NOMO-1 (cell line): ENCODE measurements around the gene SLC22A23.
A peak's percentile ranks its signal among the peaks of the same experiment; 100 is the strongest.

Experiments
- DNase-seq, 2 experiments: peaks; one replicate each; lab custom pipeline; 2025; ENCODE audit not compliant: unreplicated experiment in 2 of 2; lab: John Stamatoyannopoulos, UW

SLC22A23 gene

DNA sequence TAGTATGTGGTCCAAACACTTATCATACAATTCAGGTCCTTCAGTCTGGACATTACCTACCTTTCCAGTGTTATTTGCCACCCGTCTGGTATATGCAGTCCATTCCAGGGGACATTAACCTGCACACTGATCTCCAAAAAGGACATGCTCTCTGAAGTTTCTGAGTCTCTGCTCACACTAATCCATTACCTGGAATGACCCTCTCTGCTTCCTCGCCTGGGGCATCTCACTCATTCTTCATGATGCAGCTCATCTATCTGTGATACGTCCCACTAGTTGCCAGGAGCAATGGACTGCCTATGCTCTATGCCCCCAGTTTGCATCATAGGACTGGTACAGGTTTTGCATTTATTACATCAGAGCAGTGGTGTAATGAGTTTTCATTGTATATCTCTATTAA, 223.5 kb downstream of the SLC22A23 start:
- DNase-seq, result no peak

DNA sequence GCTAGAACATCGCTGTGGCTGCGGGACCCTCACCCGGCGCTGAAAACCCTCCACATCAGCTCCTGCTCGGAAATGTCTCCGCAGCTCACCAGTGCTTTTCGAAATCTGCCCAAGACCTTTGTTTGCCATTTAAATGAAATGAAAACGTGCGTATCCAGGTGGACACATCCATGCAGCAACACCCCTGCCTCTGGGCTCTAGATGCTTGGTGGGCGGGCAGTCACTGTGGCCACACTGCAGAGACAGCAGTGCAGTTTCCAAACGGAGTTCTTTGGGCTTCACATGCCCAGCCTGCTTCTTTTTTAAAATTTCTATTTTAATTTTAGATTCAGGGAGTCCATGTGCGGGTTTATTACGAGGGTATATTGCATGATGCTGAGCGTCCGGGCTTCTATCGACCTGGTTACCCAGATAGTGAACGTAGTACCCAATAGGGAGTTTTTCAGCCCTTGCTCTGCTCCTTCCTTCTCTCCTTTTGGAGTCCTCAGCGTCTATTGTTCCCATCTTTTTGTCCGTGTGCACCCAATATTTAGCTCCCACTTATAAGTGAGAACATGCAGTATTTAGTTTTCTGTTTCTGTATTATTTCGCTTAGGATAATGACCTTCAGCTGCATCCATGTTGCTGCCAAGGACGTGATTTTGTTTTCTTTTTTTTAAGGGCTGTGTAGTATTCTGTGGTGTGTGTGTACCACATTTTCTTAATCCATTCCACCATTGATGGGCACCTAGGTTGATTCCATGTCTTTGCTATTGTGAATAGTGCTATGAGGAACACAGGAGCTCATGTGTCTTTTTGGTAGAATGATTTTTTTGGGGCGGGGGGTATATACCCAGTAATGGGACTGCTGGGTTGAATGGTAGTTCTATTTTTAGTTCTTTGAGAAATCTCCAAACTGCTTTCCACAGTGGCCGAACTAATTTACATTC, 224.6 kb downstream of the SLC22A23 start:
- DNase-seq, result no peak

DNA sequence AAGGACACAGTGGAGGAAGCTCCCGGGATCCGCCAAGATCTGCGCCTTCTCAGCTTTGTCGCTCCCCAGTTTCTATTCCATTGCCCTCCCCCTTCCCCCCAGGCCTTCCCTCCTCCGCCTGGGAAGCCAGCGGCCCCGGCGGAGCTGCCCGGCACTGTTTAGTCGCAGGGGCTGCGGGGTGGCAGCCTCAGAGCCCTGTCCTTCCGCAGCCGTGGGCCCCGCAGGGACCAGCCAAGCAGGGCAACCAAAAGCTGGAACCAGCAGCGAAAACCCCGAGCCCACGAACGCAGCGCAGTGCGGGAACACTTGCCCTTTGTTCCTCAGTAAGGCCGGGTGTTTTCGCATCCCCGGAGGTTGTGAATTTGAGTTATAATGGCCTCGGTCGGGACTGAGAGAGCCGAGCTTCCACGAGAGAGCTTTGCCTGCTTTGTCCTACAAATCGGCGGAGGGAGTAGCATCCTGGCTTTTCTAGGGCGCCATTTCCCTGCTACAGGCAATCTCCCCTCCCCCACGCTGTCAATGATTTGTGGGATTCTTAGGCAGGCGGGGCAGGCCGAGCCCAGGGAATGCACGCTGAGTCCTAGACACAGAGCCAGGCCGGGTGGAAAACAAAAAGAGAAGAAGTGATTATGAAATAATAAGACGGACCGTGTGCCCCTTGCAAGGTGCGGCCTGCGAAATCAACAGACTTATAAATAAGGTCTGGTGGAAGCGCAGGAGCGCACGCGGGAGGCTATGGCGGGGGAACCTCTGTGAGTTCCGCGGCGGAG, 225.4 kb downstream of the SLC22A23 start:
- peak in 1 of 2 experiments; percentile 29 for DNase-seq

DNA sequence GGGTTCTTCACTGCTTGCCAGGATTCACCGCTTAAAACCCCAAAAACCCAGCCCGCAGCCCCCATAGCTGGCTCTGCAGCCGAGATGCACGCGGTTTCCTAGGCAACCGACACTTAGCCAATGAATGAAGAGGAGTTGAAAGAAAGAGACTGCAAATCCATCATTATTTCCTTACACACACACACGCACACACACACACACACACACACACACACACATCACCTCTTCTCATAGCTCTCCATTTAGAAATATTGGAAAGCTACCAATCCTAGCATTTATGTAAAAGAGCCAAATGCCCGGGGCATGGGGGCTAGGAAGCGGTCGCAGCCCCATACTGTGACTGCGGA, 226.0 kb downstream of the SLC22A23 start:
- DNase-seq, result no peak

DNA sequence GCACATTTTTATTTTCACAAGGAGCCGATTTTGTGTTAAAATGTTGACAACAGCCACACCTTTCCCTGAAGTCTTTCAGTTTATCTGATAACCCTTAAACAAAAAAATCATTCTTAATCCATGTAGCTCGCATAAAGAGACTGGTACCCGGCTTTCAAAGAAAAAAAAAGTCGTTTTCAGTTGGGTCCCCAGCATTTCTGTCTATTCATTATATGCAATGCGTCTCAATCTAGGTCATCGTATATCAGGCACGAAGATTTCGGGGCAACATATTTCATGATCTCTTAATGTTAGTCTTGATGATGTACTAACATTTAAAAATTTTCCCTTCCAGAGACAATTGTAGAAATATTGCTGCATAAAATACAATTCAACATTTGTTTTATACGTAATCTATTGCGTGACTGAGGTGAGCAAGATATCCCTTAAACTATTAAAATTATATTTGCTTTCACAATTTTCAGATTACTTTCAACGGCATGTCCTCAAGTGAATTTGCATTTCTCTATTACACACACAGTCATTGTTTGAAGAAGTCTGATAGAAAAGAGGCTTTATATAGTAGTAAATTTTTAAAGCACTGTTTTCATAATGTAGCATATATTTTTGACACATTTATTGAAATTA, 226.5 kb downstream of the SLC22A23 start:
- DNase-seq, result no peak

DNA sequence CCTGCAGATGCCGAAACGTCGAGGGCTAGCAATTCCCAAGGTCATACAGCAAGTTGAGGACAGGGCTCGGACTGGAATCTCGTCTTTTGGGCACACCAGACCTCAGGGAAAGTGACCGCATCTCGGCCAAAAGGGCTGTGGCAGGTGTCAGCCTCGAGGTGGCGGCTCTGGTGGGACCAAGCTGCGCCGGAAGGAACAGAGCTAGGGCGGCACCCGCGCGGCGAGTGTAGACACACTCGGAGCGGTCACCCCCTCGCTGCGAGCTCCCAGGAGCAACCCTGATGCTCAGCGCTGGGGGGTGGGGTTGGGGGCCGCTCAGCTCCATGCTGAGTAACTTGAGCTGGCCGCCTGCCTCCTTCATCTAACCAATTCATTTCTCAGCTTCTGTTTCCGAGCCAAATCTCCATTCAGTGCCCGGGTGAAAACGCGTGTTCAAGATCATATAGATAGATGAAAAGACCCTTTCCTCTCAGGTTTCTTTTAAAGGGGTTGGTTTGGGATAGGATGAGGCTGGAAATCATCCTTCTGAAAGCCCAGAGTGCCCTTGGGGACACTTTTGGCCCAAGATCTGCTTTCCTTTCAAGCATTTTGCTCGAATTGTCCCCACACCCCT, 227.2 kb downstream of the SLC22A23 start:
- peak in 1 of 2 experiments; percentile 17 for DNase-seq

DNA sequence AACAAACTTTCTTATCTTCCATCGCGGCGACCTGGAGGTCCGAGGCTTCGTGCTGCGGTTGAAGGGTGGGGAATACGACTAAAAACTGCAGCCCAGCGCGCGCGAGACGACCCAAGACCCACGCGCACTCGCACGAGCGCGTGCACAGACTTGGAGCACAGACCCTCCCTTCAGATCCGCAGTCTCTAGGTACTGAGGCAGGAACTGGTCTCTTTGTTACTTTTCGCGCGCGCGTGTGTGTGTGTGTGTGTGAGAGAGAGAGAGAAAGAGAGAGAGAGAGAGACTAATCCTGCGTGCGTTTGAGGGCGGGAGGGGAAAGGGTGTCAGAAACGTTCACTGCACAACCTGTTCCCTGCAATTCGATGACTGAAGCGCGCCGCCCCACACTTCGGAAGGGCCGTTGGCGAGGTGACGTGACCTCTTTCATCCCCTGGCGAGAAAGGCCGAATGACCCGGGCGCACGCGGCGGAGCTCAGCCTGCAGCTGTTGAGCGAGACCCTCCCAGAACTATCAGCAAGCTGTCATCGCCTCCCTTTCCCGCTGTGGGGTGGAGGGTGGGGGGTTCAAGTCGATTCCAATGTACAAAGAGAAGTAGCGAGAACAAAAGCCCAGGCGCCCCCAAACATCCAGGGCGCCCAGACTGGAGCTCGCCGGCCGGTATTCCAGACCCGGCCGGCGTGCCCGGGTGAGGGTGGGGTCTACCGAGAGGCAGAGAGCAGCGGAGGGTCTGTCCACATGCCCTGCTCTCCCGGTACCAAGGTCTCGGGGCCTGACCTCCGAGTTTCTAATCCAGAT, 227.9 kb downstream of the SLC22A23 start:
- no peak for DNase-seq

DNA sequence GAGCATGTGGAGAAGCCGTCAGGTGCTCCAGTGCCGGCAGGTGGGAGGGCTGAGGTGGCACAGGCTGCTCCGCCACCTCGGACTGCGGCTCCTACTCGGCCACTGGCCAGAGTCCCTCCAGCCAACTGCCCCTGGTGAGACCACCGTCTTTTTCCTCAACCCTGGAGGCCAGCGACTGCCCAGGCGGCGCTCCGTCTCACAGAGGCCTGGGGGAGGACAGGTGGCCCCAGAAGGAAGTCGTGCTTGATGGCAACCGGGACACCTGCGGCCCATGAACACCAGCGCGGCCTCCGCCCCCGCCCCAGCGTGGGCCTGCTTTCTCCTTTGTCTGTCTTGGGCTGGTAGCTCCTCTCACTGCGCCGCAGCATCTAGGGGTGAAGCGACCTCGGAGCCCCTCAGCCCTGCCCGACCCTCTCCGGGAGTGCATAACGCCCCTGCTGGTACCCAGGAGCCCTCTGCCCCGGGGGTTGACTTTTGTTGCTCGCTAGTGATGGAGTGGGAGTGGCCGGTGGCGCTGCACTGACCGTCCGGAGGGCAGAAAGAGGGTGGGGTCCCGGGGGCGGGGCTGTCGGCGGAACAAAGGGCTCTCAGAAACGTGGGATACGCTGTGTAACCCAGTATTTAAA, 228.7 kb downstream of the SLC22A23 start:
- no peak for DNase-seq

DNA sequence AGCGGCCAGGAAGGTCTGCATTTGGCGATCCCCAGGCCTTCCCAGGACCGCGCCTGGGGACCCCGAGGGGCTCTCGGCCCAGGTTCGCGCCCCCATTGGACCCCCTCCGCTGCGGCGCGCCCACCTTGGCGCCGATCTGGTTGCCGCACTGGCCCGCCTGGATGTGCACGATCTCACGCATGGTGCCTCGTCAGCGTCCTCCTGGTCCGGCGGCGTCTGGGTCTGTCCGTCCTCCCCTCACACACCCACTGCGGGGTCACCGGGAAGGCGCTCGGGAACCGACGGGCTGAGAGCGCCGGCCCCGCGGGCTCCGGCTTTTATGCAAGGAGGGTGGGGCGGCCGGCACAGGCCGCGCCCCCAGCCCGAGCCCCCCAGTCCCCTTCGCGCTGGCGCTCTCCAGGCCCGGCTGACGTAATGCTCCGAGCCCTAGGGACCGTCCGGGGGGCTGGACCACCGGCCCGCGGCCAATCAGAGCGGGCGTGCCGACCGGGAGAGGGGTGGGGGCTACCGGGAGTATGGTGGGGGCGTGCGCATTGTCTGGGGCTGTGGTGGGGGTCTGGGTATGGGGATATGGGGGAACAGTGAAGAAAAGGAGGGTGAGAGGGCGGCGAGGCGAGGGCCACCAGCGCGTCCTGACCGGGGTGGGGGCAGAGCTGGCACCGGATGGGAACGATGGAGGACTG, 229.3 kb downstream of the SLC22A23 start, which contains the start of gene TUBB2B:
Gene TUBB2B, minus strand, starts transcription at position 291 of the 683 bp plus-strand sequence. Its CDS starts 110 bp downstream, at position 181.
- no peak for DNase-seq

DNA sequence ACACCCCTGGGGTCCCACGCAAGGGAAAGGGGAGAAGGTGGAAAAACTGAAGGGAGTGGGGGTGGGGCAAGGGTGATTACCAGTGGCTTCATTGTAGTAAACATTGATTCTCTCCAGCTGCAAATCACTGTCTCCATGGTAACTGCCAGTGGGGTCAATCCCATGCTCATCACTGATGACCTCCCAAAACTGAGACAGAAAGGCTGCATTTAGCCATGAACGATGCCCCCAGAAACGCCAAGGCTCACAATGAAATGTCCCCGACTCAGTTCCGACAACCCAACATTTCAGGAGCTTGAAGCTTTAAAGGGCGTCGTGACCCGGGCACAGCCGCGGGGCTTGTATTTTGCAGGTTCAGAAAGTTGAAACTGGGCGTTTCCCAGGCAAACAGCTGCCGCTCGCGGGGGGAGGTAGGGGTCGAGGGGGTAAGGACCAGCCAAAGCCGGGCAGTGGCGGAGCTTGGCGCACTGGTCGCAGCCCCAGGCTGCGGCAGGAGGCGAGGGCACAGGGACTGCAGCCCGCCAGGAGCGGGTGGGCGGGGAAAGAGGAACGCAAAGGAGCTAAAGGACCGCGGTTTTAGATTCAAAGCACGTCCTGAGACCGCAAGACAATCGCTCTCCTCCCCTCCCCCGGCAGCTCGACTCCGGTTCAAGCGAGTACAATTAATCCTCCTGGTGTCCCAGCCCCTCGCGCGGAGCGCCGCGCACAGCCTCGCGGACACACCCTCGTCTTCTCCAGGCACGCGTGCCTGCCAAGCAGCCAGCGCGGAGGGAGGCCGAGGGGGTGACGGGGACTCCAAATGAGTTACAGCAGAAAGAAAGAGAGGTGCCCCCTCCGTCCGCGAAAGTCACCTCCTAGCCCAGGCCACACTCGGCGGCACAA, 230.1 kb downstream of the SLC22A23 start:
- DNase-seq, result peak in 1 of 2 experiments; percentile 39

DNA sequence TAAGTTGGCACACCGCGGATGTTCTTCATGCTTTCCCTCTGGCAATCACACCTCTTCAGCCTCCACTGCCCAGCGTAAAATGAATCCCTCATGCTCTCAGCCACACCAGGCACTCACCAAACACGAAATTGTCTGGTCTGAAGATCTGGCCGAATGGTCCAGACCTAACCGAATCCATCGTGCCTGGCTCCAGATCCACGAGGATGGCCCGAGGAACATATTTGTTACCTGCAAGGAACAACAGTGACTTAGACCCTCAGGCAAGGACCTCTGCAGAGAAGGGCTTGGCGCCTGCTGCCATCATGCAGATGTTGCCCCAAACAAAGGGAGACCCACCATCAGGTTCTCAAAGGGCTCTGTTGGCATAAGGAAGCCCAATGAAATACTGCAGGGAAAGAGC, 230.8 kb downstream of the SLC22A23 start:
- DNase-seq, result no peak

DNA sequence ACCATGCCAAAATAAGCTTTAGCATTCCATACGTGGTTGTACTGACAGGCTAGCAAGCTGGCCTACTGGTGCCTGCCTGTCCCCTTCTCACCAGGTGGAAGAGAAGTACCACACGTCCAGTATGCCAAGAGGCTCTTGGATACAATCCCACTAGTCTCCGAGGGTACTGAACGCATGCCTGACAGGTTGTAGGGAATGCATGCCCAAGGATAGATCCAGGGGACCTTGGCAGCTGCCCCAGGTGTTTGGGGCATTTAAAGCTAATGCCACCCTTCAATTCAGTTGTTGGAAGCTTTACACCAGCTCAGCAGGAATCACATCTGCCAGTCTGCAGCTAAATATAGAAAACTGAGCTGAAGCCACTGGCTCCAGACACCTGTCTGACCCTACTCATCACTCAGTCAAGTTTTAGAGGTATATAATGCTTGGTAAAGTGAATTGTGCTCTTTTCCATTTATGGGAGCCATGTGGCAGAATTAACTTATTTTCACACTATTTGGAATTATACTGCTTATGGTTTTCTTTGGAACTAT, 234.3 kb downstream of the SLC22A23 start:
- DNase-seq, result no peak

DNA sequence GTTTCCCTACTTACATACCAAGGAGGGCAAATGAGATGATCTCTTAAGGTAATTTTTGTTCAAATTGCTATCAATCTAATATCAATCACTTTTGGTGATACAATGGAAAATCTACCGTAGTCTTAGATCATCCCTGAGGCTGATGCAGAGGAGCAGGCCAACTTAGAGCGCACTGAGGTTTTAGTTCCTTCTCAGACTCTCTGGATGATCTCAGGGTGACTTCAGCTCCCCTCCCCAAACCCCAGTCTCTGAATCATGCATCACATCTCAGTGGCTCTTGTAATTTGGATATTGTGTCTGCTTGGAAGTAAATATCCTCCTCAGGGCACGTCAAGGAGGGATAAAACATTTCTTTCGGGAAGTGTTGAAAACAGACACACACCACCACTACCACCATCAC, 235.3 kb downstream of the SLC22A23 start:
- no peak for DNase-seq

DNA sequence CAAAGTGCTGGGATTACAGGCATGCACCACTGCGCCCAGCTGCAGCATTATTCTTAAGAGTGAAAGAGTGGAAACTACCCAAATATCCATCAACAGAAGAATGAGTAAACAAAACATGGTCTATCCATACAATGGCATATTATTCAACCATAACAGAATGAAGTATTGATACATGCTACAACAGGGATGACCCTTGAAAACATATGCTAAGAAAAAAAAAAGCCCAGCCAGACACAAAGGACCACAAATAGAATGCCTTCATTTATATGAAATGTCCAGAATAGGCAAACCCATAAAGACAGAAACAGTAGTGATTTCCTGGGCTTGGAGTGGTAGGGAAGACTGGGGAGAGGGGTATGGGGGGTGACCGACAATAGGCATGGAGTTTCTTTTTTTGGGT, 236.5 kb downstream of the SLC22A23 start:
- DNase-seq, result no peak
